HG02610 (cell line): ENCODE measurements around the gene DNAJB12.
"Not testable (repeated sequence)": the region's sequence is repeated elsewhere in the genome, so short reads cannot be mapped to it uniquely, and the experiment has no call there.

Experiments used
- ATAC-seq: cut with Tn5 transposase; IDR thresholded peaks from one replicate; pipeline ENCODE4 v1.9.1; 2021; ENCODE audit warnings: mild to moderate bottlenecking, moderate library complexity; ENCODE audit not compliant: unreplicated experiment

The DNAJB12 gene

DNA sequence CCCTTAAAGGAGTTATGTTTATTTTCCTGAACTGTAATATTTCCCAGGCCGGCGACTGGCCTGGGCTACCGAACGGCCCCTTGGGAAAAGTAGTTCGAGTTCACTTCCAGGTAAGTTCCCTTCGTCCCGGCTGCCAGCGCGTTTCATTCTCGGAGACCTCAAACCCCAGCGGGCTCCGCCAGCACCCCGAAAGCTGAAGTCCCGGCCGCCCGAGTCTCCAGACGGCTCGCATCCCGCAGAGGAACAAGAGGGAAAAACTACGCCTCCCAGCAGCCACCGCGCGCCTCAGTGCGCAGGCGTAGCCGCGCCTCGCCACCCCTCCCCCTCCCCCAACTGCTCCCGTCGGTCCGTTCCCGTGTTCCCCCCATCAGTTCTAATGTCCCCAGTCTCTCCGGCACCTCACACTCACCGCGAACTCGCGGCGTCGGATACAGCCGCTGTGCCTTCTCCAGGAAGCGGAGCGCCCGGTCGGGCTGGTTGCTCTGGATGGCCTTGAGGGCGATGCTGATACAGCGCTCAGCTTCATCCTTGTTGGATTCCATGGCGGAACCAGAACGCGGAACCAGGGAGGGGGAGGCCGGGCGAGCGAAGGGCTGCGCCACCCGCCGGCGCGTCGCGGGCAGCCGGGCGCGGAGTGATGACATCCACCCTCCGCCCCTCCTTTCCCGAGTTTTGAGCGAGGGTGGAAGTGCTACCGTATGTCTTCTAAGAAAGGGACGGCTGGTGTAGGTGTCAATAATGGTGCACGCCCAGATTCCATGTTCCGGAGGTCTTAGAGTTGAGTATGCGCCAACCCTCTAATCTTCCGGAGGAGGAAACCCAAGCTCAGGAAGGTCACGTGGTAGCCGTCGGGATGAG, at the start of gene DNAJB12:
DNAJB12 (minus strand) TSS at position 564 of the 858 bp plus-strand sequence; CDS start at position 542, 22 bp downstream.
- peak; percentile 75 for ATAC-seq

GRCh38 chr10:72395581-72395980, 40.9 kb upstream of the DNAJB12 start:
- not testable (repeated sequence) for ATAC-seq

DNA sequence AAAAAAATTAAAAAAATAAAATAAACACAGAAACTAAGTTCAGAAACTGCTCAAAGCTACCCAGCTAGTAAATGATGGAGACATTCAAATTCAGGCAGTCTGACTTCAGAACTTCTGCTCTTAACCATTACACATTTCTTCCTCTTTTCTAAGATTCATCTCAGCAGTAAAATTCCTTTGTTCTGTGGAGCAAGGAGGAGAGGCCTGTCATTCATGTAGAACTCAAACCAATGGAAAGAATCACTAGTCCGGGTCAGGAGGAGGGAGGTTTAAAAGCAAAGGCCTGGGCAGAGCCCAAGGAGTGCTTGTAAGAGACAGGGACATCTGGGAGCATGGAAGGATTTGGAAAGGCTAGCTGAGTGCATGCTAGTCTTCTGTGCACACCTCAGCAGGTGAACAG, 37.9 kb upstream of the DNAJB12 start:
- ATAC-seq = no peak

DNA sequence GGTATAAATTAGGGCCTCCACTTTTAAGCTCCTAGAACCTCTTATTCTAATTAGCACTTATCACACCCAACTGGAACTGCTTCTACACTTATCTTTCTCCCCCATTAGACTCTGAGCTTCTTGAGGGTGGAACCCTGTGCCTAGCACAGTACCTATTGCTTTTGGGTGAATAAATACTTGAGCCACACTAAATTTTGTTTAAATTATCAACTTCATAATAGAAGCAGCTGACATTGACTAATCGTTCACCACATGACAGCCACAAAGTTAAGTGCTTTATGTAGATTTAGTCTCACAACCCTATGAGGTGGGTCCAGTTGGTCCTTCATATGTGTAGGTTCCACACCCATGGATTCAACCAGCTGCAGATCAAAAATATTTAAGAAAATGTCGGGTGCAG, 36.0 kb upstream of the DNAJB12 start:
- no peak for ATAC-seq

- ATAC-seq = no peak
Observed at GRCh38 chr10:72389716-72390115, 35.0 kb upstream of the DNAJB12 start.

GRCh38 chr10:72389014-72389413, 34.3 kb upstream of the DNAJB12 start:
- no peak for ATAC-seq

DNA sequence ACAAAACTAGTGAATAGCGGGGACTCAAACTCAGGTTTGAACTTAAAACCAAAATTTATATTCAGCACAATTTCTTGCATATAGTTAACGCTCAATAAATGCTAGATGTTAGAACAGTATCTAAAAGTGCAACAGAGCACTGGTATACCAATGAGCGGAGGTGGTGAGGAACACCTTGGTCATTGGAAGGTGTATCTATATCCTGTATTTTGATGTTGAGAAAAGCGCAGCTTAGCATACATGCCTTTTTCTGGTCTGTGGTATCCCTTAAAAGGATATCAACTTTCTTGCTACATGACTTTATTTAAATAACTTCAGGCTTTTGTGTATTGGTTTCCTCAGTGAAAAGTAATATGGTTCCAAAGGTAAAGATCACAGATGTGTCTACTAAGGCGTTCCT, 33.3 kb upstream of the DNAJB12 start:
- ATAC-seq = no peak

- ATAC-seq = no peak
Observed at GRCh38 chr10:72386916-72387586, 32.3 kb upstream of the DNAJB12 start.

GRCh38 chr10:72385724-72386123, 31.0 kb upstream of the DNAJB12 start:
- ATAC-seq = no peak

DNA sequence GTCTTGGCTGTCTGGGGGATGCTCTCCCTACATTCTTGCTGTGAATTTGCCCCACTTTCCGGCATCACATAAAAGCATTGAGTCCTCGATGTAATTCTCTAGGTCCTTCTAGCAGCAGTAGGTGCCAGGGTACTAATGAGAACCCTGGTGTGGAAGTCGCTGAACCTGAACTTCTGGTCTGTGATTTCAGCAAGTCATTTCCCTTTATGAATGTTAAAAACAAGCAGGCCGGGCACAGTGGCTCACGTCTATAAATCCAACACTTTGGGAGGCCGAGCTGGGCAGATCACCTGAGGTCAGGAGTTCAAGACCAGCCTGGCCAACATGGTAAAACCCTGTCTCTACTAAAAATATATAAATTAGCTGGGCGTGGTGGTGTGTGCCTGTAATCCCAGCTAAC, 30.3 kb upstream of the DNAJB12 start:
- not testable (repeated sequence) for ATAC-seq

DNA sequence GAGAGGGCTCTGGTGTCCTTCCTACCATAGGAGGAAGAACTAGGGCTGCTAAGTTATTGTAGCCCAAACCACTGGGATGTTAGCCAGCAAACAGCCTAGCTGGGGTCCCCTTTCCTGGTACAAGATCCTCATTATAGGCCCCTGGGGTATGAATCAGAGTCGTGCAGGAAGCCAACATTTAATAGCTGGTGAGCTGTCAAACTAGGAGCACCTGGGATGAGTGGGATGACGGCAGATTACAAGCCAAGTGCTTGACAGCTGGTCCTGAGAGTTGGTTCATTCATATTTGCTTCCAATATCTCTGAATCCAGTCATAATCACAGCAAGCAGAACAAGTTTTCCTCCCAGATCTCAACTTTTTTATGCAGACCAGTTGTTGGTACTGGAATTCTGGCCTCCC, 25.1 kb upstream of the DNAJB12 start:
- ATAC-seq = no peak

DNA sequence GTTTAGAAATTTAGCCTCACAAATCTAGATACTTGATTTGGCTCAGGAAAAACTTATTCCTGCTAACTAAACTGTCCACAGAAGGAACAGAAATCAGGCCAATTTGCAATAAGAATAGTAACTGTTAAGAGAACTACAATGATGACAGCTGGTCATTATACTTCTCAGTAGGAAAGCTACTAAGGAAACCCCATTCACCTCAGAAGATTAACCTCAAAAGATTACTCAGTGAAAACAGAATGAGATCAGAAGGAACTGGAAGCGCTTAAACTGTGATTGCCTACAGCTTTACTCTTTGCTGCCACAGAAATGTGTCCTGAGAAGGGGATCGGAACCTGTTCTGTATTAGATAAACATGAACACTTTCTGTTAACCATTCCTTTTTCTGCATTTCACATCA, 24.3 kb upstream of the DNAJB12 start:
- no peak for ATAC-seq

DNA sequence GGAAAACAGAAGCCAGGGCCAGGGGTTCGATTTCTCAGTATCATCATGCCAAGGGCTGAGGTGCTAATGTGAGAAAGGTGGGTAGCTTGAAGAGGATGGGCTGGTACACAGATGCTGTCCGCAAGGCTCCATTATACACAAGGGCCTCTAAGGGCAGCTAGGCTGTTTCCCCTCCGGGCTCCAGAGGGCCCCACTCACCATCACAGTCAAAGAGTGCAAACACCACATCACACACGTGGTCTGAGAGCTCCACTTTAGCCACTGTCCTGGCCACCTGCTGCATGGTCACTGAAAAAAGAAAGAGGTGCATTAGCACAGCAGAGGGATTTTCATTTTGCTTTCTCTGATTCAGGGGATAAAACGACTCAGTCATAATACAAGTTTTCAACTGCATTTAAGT, 20.9 kb upstream of the DNAJB12 start:
- ATAC-seq = no peak

- no peak for ATAC-seq
Observed at GRCh38 chr10:72375173-72375572, 20.5 kb upstream of the DNAJB12 start.

DNA sequence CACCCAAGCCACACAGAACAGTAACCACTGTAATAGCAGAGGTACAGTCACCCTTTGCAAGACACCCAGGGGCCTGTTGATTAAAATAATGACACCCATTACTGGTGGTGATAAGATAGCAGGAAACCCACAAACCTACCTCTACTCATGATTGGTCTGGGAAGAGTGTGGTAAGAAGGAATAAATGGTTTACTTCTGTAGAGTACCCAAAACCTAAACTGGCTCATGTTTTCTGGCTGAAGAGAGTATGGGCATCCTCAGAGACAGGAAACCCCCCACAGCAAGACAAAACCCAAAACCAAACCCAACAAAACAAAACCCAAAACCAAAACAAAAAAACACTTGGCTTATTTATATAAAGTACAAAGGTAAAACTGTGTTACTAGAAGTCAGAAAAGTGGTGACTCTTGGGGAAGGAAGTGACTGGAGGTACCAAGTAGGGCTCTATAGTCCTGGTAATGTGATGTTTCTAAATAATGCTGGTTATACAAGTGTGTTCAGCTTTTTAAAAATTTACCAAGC, 15.5 kb upstream of the DNAJB12 start:
- ATAC-seq = no peak

DNA sequence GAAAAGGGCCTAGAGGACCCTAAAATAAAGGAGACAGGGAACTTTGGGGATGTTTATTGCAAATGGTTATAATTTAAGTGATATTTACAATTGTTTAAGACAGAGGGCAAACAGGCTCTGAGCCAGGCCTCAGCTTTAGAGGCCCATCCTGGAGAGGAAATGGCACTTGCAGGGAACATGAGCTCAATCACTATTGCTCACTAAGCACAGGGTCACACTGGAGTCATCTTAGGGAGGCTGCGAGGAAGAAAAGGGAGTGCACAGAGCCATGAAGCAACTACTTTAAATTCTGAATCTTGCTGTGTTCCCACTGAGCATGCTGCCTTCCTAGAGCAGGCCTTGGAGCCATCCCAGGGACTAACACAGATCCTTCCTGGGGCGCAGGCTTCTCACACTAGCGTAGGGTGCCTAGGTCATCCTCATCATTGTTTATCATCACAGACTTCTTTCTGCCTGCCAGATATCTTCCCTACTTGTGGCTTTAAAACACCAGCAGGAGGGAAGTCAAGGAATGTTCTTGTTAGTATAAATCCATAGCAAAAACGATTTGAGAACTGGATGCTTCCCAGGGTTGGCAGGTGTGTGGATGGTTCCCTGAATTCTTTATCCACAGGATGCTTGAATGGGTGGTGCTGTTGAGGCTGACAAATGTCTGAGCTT, 12.7 kb upstream of the DNAJB12 start:
- no peak for ATAC-seq

DNA sequence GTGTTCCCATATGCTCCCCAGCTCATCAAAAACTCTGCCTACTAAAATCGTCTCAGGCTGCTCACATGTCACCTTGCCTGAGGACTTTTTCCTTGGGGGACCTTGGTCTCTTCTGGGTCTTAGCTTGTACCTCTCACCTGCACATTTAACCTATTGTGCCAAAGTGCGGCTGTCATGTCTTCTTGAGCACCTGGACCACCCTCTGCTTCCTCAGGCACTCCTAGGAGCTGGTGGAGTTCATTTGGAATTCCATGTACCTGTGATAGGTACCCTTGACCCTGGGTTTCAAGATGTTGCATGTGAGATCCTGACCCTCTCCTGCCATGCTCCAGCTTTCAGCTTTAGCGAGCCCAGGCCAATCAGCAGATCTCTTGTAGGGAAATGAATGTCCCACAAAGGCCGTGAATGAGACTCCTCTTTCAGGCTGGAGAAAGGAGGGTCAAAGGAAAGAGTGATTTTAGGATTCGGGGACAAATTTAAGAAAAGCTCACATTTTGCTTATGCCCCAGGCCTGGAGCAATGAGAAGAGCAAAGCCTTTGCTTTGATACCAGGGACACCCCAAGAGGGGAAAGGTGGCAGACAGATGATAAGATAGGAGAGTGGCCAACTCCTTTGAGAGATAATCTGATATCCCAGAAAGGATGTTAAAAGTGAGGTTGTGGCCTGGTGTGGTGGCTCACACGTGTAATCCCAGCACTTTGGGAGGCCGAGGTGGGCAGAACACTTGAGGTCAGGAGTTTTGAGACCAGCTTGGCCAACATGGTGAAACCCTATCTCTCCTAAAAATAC, 10.6 kb upstream of the DNAJB12 start:
- no peak for ATAC-seq

- peak; percentile 85 for ATAC-seq
Observed at GRCh38 chr10:72364239-72364777, 9.6 kb upstream of the DNAJB12 start.

DNA sequence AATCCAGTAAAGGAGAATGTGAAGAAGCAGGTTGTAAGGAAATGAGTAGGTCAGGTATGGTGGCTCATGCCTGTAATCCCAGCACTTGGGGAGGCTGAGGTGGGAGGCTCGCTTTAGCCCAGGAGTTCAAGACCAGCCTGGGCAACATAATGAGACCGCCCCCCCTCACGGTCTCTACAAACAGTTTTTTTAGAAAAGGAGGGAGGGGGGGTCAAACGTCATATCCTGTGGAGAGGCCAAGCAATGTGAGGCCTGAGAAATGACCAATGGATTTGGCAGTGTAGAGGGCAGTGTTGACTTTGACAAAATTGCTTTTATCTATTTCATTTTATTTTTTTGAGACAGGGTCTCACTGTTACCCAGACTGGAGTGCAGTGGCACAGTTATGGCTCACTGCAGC, 2.3 kb upstream of the DNAJB12 start:
- ATAC-seq = no peak

- no peak for ATAC-seq
Observed at GRCh38 chr10:72356115-72356514, 1.4 kb upstream of the DNAJB12 start.

DNA sequence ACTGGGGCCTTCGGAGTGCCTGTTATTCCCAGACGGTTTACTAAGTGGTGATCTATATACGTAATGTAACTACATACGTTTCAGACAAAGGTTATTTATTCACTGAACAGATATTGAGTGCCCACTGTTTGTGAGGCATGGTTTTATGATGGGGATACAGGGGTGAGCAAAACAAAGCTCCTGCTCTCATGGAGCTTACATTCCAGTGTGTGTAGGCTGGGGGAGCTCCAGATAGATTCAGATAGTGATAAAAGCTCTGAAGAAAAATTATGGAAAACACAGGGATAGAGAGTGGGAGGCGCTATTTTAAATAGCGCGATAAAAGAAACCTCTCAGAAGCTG, 466 bp upstream of the DNAJB12 start:
- no peak for ATAC-seq
